ENCODE results near the gene STAG3. TPM values are rescaled to one million over a fixed set of nuclear protein-coding genes. Genes with fewer than 3 reads are reported as not detected.

Gene STAG3
- total and polyA plus RNA-seq, 2 donors (not counting 3 experiments of a cell fraction or from before 2014, with no cell fraction given) = 0.29 to 1.4 TPM

DNA sequence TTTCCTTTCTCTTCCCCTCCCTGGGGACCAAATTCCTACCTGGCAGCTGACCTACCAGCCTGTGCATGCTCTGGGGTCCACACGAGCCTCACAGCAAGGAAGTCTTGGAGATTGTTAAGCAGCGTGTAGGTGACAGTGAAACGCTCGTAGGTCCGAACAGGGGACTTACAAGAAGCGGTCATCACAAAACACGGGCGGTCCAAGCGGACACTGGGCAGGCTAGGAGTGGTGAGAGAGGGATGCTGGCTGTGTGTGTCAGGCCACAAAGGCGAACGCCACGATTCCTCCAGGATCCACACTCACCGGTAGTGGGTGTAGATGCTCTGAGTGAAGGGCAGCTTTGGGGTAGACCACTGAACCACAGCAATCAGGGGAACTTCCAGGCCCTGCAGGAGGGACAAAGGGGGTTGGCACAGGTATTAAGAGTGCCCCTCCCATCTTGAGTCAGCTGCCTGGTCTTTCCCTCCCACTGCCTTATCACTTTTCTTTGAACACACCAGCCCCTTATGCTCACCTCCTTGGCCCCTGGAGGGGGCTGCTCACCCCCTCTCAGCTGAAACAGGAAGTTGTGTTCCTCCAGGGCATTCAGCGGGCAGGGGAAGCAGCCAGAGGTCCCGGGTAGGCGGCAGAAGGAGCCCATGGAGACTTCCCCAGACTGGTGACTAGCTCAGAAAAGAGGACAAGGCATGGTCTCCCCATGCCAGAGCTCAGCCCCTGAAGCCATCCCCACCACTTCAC, 21.2 kb upstream of the STAG3 start:
- Histone ChIP-seq H3K9me3 (replicated peaks; ENCODE audit: control insufficient read depth, insufficient read depth, low read length) (no peaks in the 10 kb centered on the region), H3K9ac (replicated peaks; ENCODE audit: extremely low read depth, insufficient read depth, low read length) (no peak overlapping the region), H2AFZ (ENCODE audit: low read depth, low read length) (no peak overlapping the region), H3K79me2 (ENCODE audit: control insufficient read depth, insufficient read depth, low read length) (no peaks in the 10 kb centered on the region), H3K9me1 (replicated peaks; ENCODE audit: control insufficient read depth, extremely low read depth, insufficient read depth, low read length) (no peaks in the 10 kb centered on the region), H3K4me2 (ENCODE audit: insufficient read depth, low read length) (no peak overlapping the region), H4K20me1 (replicated peaks; ENCODE audit: control insufficient read depth, extremely low read depth, insufficient read depth, low read length) (no peaks in the 10 kb centered on the region), H3K36me3 (ENCODE audit: control insufficient read depth in 2 of 2, extremely low read depth in 1 of 2, insufficient read depth in 2 of 2, low read length in 2 of 2) (peaks cover 0 to 17% of the 10 kb centered on the region in 2 experiments), H3K4me1 (ENCODE audit: control insufficient read depth, extremely low read depth, insufficient read depth, low read length) (peaks cover 14% of the 10 kb centered on the region), H3K27me3 (ENCODE audit: control insufficient read depth in 2 of 2, insufficient read depth in 2 of 2, low read length in 2 of 2) (no peaks in the 10 kb centered on the region), H3K4me3 (replicated peaks in 1 of 3; ENCODE audit: insufficient read depth in 1 of 3, low read depth in 1 of 3, low read length in 3 of 3) (no peak overlapping the region), H3K27ac (ENCODE audit: insufficient read depth, low read depth, low read length) (no peak overlapping the region)
- FAIRE-seq (no peak), DNase-seq (ENCODE audit: low read depth, low spot score) (no peak)
- POLR2A ChIA-PET = no interaction called here
- dilution Hi-C loops (cut with MboI; ENCODE audit: extremely low pct_ligation_motif_present, low sequenced_read_pairs) = no loop called here
- BruUV-seq (replicated peaks) = no TSS peak
- TF ChIP-seq POLR2AphosphoS5 (IDR thresholded peaks at IDR 0.05; ENCODE audit: insufficient read depth, low read depth, low read length) = peak; percentile 4
- no peak for TF ChIP-seq GATA2 (IDR thresholded peaks at IDR 0.05; ENCODE audit: insufficient read depth, insufficient read length, low read depth, low read length)
- CTCF ChIA-PET = interaction anchor here (1.0 to 3.0 kb wide), 6 partner anchors 8 to 26 kb away, joined by 3 to 10 read pairs (median 6); partner anchors contain the start of genes GAL3ST4 and LAMTOR4
- intact Hi-C loops (cut with micrococcal nuclease) = no loop called here

DNA sequence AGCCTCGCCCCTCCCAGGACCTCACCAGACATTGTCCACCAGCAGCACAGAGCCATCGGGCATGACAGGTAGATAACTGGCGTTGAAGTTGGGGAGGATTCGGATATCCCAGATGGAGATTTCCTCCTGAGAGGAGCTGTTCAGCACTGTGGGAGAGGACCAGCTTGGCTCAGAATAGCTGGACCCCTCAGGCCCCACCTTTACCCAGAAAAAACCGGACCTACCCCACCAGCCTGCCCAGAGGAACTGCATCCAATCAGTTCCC, 20.7 kb upstream of the STAG3 start:
- Histone ChIP-seq H3K4me3 (replicated peaks in 1 of 3; ENCODE audit: insufficient read depth in 1 of 3, low read depth in 1 of 3, low read length in 3 of 3) (no peak overlapping the region), H3K79me2 (ENCODE audit: control insufficient read depth, insufficient read depth, low read length) (no peaks in the 10 kb centered on the region), H2AFZ (ENCODE audit: low read depth, low read length) (no peak overlapping the region), H3K9me1 (replicated peaks; ENCODE audit: control insufficient read depth, extremely low read depth, insufficient read depth, low read length) (no peaks in the 10 kb centered on the region), H3K27ac (ENCODE audit: insufficient read depth, low read depth, low read length) (no peak overlapping the region), H3K9ac (replicated peaks; ENCODE audit: extremely low read depth, insufficient read depth, low read length) (no peak overlapping the region), H3K4me2 (ENCODE audit: insufficient read depth, low read length) (peak overlapping the region; percentile 90), H4K20me1 (replicated peaks; ENCODE audit: control insufficient read depth, extremely low read depth, insufficient read depth, low read length) (no peaks in the 10 kb centered on the region), H3K9me3 (replicated peaks; ENCODE audit: control insufficient read depth, insufficient read depth, low read length) (no peaks in the 10 kb centered on the region), H3K36me3 (ENCODE audit: control insufficient read depth in 2 of 2, extremely low read depth in 1 of 2, insufficient read depth in 2 of 2, low read length in 2 of 2) (peaks cover 0 to 17% of the 10 kb centered on the region in 2 experiments), H3K27me3 (ENCODE audit: control insufficient read depth in 2 of 2, insufficient read depth in 2 of 2, low read length in 2 of 2) (no peaks in the 10 kb centered on the region), H3K4me1 (ENCODE audit: control insufficient read depth, extremely low read depth, insufficient read depth, low read length) (peaks cover 14% of the 10 kb centered on the region)
- TF ChIP-seq, protein P1, sequence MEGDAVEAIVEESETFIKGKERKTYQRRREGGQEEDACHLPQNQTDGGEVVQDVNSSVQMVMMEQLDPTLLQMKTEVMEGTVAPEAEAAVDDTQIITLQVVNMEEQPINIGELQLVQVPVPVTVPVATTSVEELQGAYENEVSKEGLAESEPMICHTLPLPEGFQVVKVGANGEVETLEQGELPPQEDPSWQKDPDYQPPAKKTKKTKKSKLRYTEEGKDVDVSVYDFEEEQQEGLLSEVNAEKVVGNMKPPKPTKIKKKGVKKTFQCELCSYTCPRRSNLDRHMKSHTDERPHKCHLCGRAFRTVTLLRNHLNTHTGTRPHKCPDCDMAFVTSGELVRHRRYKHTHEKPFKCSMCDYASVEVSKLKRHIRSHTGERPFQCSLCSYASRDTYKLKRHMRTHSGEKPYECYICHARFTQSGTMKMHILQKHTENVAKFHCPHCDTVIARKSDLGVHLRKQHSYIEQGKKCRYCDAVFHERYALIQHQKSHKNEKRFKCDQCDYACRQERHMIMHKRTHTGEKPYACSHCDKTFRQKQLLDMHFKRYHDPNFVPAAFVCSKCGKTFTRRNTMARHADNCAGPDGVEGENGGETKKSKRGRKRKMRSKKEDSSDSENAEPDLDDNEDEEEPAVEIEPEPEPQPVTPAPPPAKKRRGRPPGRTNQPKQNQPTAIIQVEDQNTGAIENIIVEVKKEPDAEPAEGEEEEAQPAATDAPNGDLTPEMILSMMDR (IDR thresholded peaks at IDR 0.05; ENCODE audit: extremely low read depth in 1 of 2, insufficient read depth in 1 of 2, low read depth in 1 of 2, low read length in 2 of 2) = no peak
- TF ChIP-seq MAX (IDR thresholded peaks at IDR 0.05; ENCODE audit: insufficient read depth, insufficient read length) = no peak
- no peak for TF ChIP-seq FOS (IDR thresholded peaks at IDR 0.05; ENCODE audit: borderline replicate concordance, insufficient read depth, low read length)
- peak; percentile 5 for TF ChIP-seq POLR2AphosphoS5 (IDR thresholded peaks at IDR 0.05; ENCODE audit: insufficient read depth, low read depth, low read length)
- no peak for TF ChIP-seq JUN (IDR thresholded peaks at IDR 0.05; ENCODE audit: borderline replicate concordance, insufficient read depth, insufficient read length, low read depth)
- no peak for FAIRE-seq
- DNase-seq (ENCODE audit: low read depth, low spot score) = no peak
- dilution Hi-C loops (cut with MboI; ENCODE audit: extremely low pct_ligation_motif_present, low sequenced_read_pairs) (no loop called here), intact Hi-C loops (cut with micrococcal nuclease) (no loop called here)
- no TSS peak for BruUV-seq (replicated peaks)
- POLR2A ChIA-PET = no interaction called here
- CTCF ChIA-PET = interaction anchor here (1.0 to 3.0 kb wide), 6 partner anchors 8 to 251 kb away, joined by 3 to 10 read pairs (median 5); partner anchors contain the start of genes GAL3ST4 and LAMTOR4

Measured in endothelial cell of umbilical vein (primary cell).